IMR-90 (cell line): ENCODE data around the gene SRRM4.

Source experiments
- CEBPB ChIP-seq: IDR thresholded peaks from 2 replicates; pipeline ENCODE4 v1.6.1; 2012; ENCODE audit warnings: low read depth, low read length, improper control_type of control experiment
- CHD1 ChIP-seq: IDR thresholded peaks from 2 replicates; pipeline ENCODE4 v1.6.1; 2012; ENCODE audit warnings: low read depth, low read length, improper control_type of control experiment
- CTCF ChIP-seq: conservative IDR thresholded peaks from 2 replicates; pipeline ENCODE4 v1.5.1; 2012; ENCODE audit warnings: mild to moderate bottlenecking, low read depth, low read length, improper control_type of control experiment
- MXI1 ChIP-seq: IDR thresholded peaks from 2 replicates; pipeline ENCODE4 v1.6.1; 2012; ENCODE audit warnings: low read depth, mild to moderate bottlenecking, low read length, moderate library complexity, borderline replicate concordance
- POLR2A ChIP-seq: IDR thresholded peaks from 2 replicates; pipeline ENCODE4 v1.6.1; 2012; ENCODE audit warnings: mild to moderate bottlenecking, low read depth, low read length
- RAD21 ChIP-seq: IDR thresholded peaks from 2 replicates; pipeline ENCODE4 v1.6.1; 2012; ENCODE audit warnings: low read length, improper control_type of control experiment
- SMC3 ChIP-seq: fragments of 150-350 bp; IDR thresholded peaks from 2 replicates; pipeline ENCODE4 v1.6.1; 2016; ENCODE audit warnings: low read depth, mild to moderate bottlenecking, antibody characterized with exemption, low read length, moderate library complexity

GRCh38 chr12:118946256-118946655 lies 35.1 kb upstream of the SRRM4 start:
- TF ChIP-seq CTCF (no peak), POLR2A (no peak), MXI1 (no peak), RAD21 (no peak), SMC3 (no peak), CEBPB (no peak), CHD1 (no peak)
